DOHH2 (cell line): ENCODE measurements around the gene LRRC56.

Experiments
- EZH2phosphoT487 ChIP-seq: fragments of 200-600 bp; sonication (generic); IDR thresholded peaks from 2 replicates; pipeline ENCODE4 v1.6.1; 2017; ENCODE audit warnings: borderline replicate concordance, mild to moderate bottlenecking, antibody characterized with exemption, low read length, moderate library complexity, mixed read lengths
- TF ChIP-seq, protein P1 (sequence below): fragments of 200-600 bp; sonication (generic); IDR thresholded peaks from one replicate; pipeline ENCODE4 v1.5.1; 2014; ENCODE audit warnings: antibody characterized with exemption, mild to moderate bottlenecking, low read depth, low read length; ENCODE audit not compliant: poor library complexity, severe bottlenecking

DNA sequence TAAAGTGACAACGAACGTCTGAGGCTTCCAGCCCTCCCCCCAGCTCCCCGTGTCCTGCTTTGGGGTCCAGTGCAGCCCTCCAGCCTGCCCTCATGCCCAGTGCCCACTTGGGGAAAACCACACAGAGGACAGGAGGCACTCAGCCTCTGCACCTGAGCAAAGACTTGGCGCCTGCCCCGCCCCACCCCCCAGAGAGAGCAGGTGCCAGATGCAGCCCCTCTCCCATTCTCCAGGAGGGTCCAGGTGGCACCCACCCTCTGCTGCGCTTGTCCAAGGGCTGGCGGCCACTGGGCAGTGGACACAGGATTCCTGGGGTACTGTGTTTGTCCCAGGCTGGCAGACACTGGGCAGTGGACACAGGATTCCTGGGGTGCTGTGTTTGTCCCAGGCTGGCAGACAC, 46.0 kb upstream of the LRRC56 start:
- TF ChIP-seq, protein P1, sequence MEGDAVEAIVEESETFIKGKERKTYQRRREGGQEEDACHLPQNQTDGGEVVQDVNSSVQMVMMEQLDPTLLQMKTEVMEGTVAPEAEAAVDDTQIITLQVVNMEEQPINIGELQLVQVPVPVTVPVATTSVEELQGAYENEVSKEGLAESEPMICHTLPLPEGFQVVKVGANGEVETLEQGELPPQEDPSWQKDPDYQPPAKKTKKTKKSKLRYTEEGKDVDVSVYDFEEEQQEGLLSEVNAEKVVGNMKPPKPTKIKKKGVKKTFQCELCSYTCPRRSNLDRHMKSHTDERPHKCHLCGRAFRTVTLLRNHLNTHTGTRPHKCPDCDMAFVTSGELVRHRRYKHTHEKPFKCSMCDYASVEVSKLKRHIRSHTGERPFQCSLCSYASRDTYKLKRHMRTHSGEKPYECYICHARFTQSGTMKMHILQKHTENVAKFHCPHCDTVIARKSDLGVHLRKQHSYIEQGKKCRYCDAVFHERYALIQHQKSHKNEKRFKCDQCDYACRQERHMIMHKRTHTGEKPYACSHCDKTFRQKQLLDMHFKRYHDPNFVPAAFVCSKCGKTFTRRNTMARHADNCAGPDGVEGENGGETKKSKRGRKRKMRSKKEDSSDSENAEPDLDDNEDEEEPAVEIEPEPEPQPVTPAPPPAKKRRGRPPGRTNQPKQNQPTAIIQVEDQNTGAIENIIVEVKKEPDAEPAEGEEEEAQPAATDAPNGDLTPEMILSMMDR = no peak
- TF ChIP-seq EZH2phosphoT487 = no peak
